ENCODE data around the gene RBM33.

RBM33 gene

GRCh38 chr7:155752756-155753445 lies 108.4 kb downstream of the RBM33 start:
- no peak for DNase-seq

- no peak for DNase-seq
Measured at GRCh38 chr7:155753446-155753965, 109.0 kb downstream of the RBM33 start.

- DNase-seq = no peak
Measured at GRCh38 chr7:155754165-155754564, 109.7 kb downstream of the RBM33 start.

- no peak for DNase-seq
Measured at GRCh38 chr7:155755026-155755425, 110.6 kb downstream of the RBM33 start.

- no peak for DNase-seq
Measured at GRCh38 chr7:155756322-155756721, 111.9 kb downstream of the RBM33 start.

- DNase-seq = no peak
Measured at GRCh38 chr7:155758348-155758747, 113.9 kb downstream of the RBM33 start.

GRCh38 chr7:155759740-155760430 lies 115.4 kb downstream of the RBM33 start:
- DNase-seq = no peak

- peak; percentile 3 for DNase-seq
Measured at GRCh38 chr7:155761162-155761561, 116.7 kb downstream of the RBM33 start.

GRCh38 chr7:155762036-155762435 lies 117.6 kb downstream of the RBM33 start:
- DNase-seq = no peak

- no peak for DNase-seq
Measured at GRCh38 chr7:155762655-155763054, 118.2 kb downstream of the RBM33 start.

GRCh38 chr7:155763122-155763521 lies 118.7 kb downstream of the RBM33 start:
- DNase-seq = no peak

- DNase-seq = no peak
Measured at GRCh38 chr7:155763691-155764437, 119.4 kb downstream of the RBM33 start.

- DNase-seq = no peak
Measured at GRCh38 chr7:155764438-155764793, 120.0 kb downstream of the RBM33 start.

- DNase-seq = no peak
Measured at GRCh38 chr7:155765458-155765857, 121.0 kb downstream of the RBM33 start.

GRCh38 chr7:155766386-155766785 lies 121.9 kb downstream of the RBM33 start:
- no peak for DNase-seq

- no peak for DNase-seq
Measured at GRCh38 chr7:155766966-155767916, 122.8 kb downstream of the RBM33 start.

GRCh38 chr7:155769701-155770100 lies 125.2 kb downstream of the RBM33 start:
- DNase-seq = no peak

GRCh38 chr7:155770241-155770640 lies 125.8 kb downstream of the RBM33 start:
- DNase-seq = no peak

GRCh38 chr7:155773531-155773930 lies 129.1 kb downstream of the RBM33 start:
- DNase-seq = no peak

- DNase-seq = no peak
Measured at GRCh38 chr7:155774947-155775346, 130.5 kb downstream of the RBM33 start.

GRCh38 chr7:155775691-155776090 lies 131.2 kb downstream of the RBM33 start:
- no peak for DNase-seq

- no peak for DNase-seq
Measured at GRCh38 chr7:155776606-155777005, 132.1 kb downstream of the RBM33 start.

GRCh38 chr7:155778349-155778748 lies 133.9 kb downstream of the RBM33 start:
- no peak for DNase-seq
